ENCODE data around the gene ZFYVE1. TPM values are rescaled to one million over a fixed set of nuclear protein-coding genes. Genes with fewer than 3 reads are reported as not detected.
"Not testable (repeated sequence)": the region's sequence is repeated elsewhere in the genome, so short reads cannot be mapped to it uniquely, and the experiment has no call there.

Gene ZFYVE1
- total RNA-seq, 1 experiment from 2014 or later, result 16.6 TPM

DNA sequence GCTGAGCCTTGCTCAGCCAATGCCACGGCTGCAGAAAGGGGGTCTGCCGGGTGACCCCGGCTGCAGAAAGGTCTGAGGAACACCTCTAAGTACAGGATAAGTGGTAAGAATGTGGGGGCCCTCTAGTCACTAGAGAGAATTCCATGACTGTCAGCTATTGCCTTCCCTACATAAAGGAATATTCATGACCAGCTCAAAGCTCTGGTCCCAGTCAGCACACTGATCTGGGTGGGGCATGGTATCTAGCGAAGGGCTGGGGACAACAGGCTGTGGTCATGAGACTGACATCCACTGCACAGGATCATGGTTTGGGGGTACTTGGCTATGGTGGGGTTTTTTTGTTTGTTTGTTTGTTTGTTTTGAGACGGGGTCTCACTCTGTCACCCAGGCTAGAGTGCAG is 58.6 kb downstream of the ZFYVE1 start:
- DNase-seq (ENCODE audit: low read depth, low spot score), result no peak
- in situ Hi-C loops (cut with HindIII; ENCODE audit: low pct_unique_long_range_greater_than_20kb, low sequenced_read_pairs), result no loop called here

DNA sequence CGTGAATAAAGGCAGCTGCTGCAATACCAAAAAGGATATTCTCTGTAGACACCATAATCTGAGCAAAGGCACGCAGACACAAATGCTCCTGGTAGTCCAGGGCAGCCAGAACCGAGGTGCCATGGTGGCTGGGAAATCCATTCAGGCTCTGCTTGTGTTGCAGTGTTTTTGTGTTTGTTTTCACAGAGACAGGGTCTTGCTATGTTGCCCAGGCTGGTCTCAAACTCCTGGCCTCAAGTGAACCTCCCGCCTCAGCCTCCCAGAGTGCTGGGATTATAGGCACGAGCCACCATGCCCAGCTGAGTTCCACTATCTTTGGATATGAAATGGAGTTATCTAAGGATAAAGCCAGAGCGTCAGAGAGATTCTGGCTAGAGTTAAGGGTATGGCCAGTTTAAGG is 60.9 kb downstream of the ZFYVE1 start:
- in situ Hi-C loops (cut with HindIII; ENCODE audit: low pct_unique_long_range_greater_than_20kb, low sequenced_read_pairs), result no loop called here
- DNase-seq (ENCODE audit: low read depth, low spot score), result no peak

DNA sequence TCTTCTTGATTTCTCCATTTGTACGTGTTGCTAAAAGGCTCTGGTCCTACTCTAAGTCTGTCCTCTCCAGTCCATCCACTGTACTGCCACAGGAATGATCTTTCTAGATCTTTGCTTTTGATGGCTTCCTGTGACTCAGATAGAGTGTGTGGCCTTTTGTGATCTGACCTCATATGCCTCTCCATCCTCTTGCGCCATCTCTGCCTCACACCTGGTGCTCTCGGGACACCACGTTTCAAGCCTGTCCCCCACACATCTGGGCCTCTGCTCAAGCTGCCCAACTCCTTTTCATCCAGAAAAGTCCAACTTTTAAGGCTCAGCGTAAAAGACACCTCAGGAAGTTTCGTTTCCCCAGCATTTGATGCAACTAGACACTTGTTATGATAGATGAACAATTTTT is 61.7 kb downstream of the ZFYVE1 start:
- no peak for DNase-seq (ENCODE audit: low read depth, low spot score)
- in situ Hi-C loops (cut with HindIII; ENCODE audit: low pct_unique_long_range_greater_than_20kb, low sequenced_read_pairs), result no loop called here

DNA sequence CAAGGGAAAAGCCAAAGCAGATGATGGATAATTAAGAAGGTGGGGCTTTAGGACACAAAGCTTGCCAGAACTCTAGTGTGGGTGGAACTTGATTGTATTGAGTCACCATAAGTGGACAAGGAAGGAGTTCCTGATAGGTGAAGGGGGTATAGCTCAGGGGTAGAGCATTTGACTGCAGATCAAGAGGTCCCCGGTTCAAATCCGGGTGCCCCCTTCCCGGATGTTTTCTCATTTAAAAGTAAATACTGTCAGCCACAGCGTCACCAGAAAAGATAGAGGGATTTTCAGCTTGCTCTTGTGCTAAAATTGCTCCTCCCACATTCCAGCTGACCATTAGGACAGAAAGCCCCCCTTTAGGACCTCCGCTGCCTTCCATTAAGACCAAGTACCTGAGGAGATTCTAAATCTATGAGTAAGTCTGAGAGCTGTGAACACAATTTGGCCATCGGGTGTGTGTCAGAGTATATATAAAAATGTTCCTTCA is 64.0 kb downstream of the ZFYVE1 start:
- peak; percentile 67 for DNase-seq (ENCODE audit: low read depth, low spot score)
- in situ Hi-C loops (cut with HindIII; ENCODE audit: low pct_unique_long_range_greater_than_20kb, low sequenced_read_pairs), result no loop called here

DNA sequence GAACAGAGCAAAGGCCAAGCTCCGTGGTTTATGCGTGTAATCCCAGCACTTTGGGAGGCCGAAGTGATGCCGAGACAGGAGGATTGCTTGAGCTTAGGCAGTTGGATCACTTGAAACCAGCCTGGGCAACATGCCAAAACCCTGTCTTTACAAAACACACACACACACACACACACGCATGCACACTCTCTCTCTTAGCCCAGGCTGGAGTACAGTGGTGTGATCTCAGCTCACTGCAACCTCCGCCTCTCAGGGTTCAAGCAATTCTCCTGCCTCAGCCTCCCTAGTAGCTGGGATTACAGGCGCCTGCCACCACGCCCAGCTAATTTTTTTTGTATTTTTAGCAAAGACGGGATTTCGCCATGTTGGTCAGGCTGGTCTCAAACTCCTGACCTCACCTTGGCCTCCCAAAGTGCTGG is 64.6 kb downstream of the ZFYVE1 start:
- DNase-seq (ENCODE audit: low read depth, low spot score); in situ Hi-C loops (cut with HindIII; ENCODE audit: low pct_unique_long_range_greater_than_20kb, low sequenced_read_pairs): not testable (repeated sequence)

DNA sequence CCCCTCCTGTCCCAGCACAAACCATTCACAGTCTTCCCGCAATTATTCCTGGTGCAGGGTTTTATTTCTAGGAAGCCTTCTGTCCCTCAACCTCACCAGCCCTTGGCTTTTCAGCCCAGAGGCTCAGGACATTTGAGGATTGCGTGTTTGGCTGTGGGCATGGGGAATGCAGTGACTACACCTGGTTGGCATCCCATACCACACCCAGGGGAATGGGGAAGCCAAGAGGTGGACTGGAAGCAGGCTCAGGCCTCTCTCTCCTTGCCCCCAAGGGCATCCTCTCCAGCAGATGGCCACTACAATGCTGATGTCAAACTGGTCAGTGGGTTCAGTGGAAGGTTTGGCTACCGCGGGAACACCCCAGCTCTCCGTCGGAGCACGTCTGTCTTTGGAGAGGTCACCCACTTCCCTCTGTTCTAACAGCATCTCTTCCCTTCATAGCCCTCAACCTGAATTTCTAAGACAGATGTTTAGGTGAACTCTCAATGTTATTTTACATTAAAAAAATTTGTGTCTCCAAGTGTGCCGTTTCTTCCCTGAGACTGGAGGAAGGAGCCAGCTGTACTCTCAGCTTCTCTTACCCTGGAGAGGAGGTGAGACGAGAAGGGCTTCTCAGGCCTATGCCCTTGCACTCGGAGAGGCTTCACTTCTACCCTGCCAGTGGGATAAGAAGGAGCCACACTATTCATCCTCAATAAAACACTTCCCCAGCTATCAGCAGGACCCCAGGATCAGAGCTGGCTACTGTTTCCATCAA is 65.1 kb downstream of the ZFYVE1 start:
- in situ Hi-C loops (cut with HindIII; ENCODE audit: low pct_unique_long_range_greater_than_20kb, low sequenced_read_pairs), result no loop called here

DNA sequence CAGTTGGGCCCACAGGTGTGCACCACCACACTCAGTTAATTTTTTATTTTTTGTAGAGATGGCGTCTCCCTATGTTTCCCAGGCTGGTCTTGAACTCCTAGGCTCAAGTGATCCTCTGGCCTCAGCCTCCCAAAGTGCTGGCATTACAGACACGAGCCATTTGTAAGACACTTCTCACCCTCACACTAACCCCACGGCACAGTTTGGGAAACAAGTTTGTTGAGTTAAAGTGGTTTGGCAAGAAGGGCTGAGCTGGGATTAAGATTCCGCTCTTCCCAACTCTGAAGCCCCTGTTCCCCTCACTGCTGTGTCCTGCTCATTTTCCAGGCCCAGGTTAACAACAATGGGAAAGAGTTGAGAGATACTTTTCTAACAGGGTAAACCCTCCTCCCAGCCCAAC is 65.9 kb downstream of the ZFYVE1 start:
- in situ Hi-C loops (cut with HindIII; ENCODE audit: low pct_unique_long_range_greater_than_20kb, low sequenced_read_pairs), result not testable (repeated sequence)

More for the DNA sequence above, 65.1 kb downstream of the ZFYVE1 start:
- DNase-seq (ENCODE audit: low read depth, low spot score), result no peak

DNA sequence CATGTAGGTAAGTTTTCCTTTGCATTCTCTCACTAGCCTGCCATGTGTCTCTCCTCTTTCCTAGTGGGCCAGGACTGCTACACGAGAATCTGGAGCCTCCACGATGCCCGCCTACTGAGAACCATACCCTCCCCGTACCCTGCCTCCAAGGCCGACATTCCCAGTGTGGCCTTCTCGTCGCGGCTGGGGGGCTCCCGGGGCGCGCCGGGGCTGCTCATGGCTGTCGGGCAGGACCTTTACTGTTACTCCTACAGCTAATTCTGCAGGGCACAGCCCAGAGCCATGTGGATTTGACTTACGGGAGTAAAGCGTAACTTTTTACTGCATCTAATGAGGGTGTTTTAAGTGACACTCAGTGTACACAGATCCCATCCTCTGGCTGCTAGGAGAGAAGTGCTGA is 68.4 kb downstream of the ZFYVE1 start:
- in situ Hi-C loops (cut with HindIII; ENCODE audit: low pct_unique_long_range_greater_than_20kb, low sequenced_read_pairs), result no loop called here
- DNase-seq (ENCODE audit: low read depth, low spot score), result no peak

More for the DNA sequence above, 65.9 kb downstream of the ZFYVE1 start:
- DNase-seq (ENCODE audit: low read depth, low spot score), result not testable (repeated sequence)

DNA sequence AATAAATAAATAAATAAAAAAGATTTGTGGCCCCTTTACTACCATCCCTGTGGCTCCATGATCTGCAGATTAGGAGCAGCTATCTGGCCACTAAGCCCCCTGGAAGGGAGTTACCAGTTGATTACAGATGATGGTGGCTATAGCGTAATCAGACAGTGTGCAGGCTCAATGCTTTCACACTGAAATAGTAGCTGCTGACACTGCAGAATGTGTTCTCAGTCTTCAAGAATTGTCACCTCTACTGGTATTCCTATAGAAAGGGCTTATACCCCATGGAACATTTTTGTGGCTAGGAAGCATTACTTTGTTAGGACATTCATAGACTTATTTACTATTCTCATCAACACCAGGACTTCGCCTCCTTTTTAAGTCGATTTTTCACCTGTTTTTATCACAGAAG is 69.7 kb downstream of the ZFYVE1 start:
- DNase-seq (ENCODE audit: low read depth, low spot score), result no peak
- in situ Hi-C loops (cut with HindIII; ENCODE audit: low pct_unique_long_range_greater_than_20kb, low sequenced_read_pairs), result no loop called here

DNA sequence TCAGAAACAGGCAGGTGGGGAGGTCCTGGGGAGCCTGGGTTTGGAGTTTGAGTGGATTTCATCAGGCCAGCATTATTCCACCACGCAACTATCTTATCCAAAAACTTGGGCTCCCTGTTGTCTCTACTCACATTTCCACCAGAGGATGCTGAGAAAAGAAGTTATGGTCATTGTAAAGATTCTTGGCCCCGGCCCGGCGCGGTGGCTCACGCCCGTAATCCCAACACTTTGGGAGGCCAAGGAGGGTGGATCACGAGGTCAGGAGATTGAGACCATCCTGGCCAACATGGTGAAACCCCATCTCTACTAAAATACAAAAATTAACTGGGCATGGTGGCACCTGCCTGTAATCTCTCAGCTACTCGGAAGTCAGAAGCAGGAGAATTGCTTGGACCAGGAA is 70.2 kb downstream of the ZFYVE1 start:
- in situ Hi-C loops (cut with HindIII; ENCODE audit: low pct_unique_long_range_greater_than_20kb, low sequenced_read_pairs); DNase-seq (ENCODE audit: low read depth, low spot score): not testable (repeated sequence)

DNA sequence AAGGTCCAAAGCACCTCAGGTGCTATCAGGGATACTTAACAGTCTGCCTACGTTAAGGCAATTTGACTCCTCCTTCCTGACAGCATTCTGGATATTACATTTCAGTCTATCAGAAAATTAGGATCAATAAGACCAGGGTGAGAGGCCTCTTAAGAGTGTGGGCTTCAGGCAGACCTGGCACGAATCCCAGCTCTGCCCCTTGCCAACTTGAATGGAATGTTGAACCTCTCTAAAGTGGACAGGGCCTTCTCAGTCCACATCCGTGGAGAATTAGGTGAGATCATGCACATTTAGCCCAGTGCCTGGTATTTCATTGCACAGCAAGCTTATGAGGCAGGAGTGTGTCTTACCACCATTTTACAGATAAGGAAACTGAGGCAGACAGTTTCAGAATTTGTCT is 74.7 kb downstream of the ZFYVE1 start:
- DNase-seq (ENCODE audit: low read depth, low spot score), result no peak
- in situ Hi-C loops (cut with HindIII; ENCODE audit: low pct_unique_long_range_greater_than_20kb, low sequenced_read_pairs), result no loop called here

DNA sequence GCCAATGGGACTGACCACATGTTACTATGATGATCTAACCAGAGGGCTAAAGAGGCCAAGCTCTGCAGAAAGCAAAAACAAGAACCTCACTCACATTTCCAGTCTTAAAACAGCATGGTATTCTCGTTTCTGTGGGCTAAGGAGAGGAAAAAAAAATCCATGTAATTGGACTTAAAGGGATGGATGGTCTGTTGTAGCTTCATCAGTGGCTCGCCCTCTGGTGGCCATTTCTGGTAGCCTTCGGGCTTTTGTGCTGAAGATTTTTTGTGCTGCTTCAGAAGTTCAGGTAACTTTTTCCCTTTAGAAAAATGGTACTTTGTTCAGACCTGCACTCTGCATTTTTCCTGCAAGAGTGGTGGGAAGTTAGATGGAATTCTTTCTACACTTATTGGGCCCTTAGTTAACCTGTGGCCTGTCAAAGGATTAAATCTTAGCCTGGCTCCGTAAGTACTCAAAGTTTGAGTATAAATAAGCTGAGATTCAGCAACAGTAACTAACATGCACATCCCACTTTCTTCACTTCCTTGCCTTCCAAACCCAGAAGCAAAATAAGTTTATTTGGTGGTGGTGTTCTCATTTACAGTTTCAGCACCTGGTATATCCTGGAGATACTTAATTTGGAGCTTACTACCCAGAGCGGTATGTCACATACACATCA is 78.3 kb downstream of the ZFYVE1 start:
- in situ Hi-C loops (cut with HindIII; ENCODE audit: low pct_unique_long_range_greater_than_20kb, low sequenced_read_pairs), result no loop called here
- DNase-seq (ENCODE audit: low read depth, low spot score), result peak; percentile 62

DNA sequence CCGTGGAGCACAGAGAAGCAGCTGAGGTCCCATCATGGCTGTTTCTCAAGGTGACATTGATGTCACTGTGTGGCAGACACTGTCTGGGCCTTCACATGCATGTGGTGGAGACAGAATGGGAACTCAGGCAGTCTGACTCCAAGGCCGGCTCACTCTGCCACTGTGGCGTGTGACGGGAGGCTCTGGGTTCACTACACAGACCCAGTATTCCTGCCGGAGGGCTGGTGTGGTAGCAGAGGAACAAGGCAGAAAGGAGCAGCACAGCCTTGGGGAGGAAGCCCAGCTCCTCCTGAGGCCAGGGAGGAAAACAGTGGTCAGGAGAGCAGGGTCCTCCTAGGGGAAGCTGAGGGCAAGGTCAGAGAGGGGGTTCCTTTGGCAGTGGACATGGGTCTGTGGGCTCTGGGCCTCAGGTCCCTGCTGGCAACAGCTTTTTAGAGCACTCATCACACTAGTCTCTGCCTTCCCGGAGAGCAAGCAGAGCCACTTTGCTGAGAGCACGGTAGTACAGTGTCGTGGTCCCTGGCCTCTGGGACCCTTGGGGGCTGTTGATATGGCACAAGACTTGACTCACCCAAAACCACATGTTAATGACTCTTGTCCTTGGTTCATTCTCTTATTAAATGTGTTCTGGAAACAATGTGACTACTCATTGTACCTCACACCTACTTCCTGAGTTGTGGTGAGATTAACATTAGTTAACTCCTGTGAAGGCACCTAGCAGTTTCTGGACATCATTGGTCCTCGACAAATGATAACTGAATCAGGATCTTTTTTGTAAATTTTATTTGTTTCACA is 79.3 kb downstream of the ZFYVE1 start:
- no peak for DNase-seq (ENCODE audit: low read depth, low spot score)

DNA sequence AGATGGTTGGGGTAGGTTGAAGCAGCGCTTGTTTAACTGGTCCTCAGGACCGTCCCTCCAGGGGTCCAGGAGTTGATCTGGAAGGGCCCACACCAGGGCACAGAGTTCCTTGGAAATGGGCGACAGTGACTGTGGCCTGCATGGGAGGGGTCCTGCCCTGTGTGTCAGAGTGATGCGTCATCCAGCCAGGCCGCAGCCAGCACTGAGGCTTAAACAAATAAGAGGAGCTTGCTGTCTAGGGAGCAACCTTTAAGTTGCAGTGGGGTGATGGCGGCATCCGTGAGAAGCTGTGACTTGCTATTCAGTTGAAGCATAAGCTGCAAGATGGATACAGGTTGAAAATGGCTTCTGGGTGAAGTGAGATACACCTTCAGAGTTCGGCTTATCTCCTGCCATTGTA is 80.4 kb downstream of the ZFYVE1 start:
- DNase-seq (ENCODE audit: low read depth, low spot score), result no peak
- in situ Hi-C loops (cut with HindIII; ENCODE audit: low pct_unique_long_range_greater_than_20kb, low sequenced_read_pairs), result no loop called here

More for the DNA sequence above, 79.3 kb downstream of the ZFYVE1 start:
- in situ Hi-C loops (cut with HindIII; ENCODE audit: low pct_unique_long_range_greater_than_20kb, low sequenced_read_pairs), result no loop called here

DNA sequence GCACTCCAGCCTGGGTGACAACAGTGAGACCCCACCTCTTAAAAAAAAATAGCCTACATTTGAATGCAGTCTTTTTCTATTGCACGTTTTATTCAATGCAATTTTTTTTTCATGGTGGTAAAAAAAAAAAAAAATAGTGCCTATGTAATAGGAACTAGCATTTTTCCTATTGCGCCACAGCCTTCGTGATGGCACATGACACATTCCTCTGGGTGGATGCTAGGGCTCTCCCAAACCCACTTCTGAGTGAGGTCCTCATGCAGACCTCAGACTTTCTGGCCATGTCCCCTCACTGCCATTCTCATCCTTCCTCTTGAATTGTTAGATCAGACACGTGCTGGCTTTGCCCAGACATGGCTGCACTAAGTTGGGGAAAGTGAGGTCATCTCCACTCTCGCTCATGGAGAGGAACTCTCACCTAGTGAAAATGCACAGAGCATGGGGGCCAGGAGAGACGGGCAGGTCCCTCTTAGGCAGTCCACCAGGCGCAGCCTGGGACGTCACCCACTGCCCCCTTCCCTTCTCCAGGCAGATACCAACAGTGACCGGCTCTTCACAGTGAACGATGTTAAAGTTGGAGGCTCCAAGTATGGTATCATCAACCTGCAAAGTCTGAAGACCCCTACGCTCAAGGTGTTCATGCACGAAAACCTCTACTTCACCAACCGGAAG is 81.4 kb downstream of the ZFYVE1 start:
- in situ Hi-C loops (cut with HindIII; ENCODE audit: low pct_unique_long_range_greater_than_20kb, low sequenced_read_pairs), result no loop called here
- DNase-seq (ENCODE audit: low read depth, low spot score), result no peak

DNA sequence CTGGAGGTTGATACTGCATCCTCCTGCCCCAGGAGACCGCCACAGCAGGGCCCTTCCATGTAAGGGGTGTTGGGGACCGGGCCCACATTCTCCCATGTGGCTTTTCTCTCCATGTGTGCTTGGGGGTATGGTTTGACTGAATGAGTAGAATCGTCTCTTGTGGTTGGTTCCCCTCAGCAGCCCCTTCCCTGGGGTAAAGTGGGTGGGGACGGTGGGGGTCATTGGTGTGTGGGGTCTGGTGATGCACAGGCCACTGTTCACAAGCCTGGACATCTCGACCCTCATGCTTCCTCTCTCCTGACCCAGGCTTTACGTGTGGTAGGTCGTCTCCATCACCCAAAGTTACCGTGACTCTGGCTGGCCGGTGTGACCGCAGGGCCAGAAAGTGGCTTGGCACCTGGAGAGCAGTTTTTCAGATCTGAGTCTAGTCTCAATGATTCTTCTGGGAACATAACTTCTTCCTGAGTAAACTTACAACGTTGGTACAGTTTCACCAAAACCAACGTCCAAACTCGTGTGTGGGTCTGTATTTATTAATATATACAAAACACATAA is 83.0 kb downstream of the ZFYVE1 start:
- in situ Hi-C loops (cut with HindIII; ENCODE audit: low pct_unique_long_range_greater_than_20kb, low sequenced_read_pairs), result no loop called here
- DNase-seq (ENCODE audit: low read depth, low spot score), result no peak

DNA sequence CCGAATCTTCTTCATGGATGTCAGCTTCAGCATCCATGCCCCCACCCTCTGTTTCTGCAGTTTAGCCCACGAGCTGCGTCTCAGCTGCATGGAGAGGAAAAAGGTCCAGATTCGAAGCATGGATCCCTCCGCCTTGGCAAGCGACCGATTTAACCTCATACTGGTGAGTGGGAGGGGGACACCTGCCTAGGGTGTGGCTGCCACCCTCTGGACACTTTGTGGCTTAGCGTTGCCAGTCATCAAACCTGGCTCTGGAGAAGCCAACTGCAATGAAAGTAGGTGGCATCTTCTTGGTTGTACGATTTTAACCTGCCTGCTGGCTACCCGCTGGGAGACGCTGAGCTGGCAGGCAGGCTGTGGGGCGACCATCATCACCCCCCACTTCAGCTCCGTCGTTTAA is 84.0 kb downstream of the ZFYVE1 start:
- in situ Hi-C loops (cut with HindIII; ENCODE audit: low pct_unique_long_range_greater_than_20kb, low sequenced_read_pairs), result no loop called here
- no peak for DNase-seq (ENCODE audit: low read depth, low spot score)
